Measurements from ENCODE around the gene RCHY1.
"Not testable (repeated sequence)": the region's sequence is repeated elsewhere in the genome, so short reads cannot be mapped to it uniquely, and the experiment has no call there.

The RCHY1 gene

GRCh38 chr4:75514949-75515612 lies 878 bp upstream of the RCHY1 start:
- peak; percentile 58 for DNase-seq

GRCh38 chr4:75513526-75514130 lies 575 bp downstream of the RCHY1 start:
- no peak for DNase-seq

- DNase-seq, result peak; percentile 30
These were observed 1.6 kb downstream of the RCHY1 start for GRCh38 chr4:75512386-75513211.

GRCh38 chr4:75511841-75512240 lies 2.4 kb downstream of the RCHY1 start:
- DNase-seq, result no peak

GRCh38 chr4:75509592-75509991 lies 4.6 kb downstream of the RCHY1 start:
- DNase-seq, result not testable (repeated sequence)

- no peak for DNase-seq
These were observed 8.6 kb downstream of the RCHY1 start for GRCh38 chr4:75505630-75506029.

- no peak for DNase-seq
These were observed 11.5 kb downstream of the RCHY1 start for GRCh38 chr4:75502671-75503070.

- DNase-seq, result no peak
These were observed 14.3 kb downstream of the RCHY1 start for GRCh38 chr4:75499900-75500299.

- DNase-seq, result no peak
These were observed 16.2 kb downstream of the RCHY1 start for GRCh38 chr4:75498041-75498440.

GRCh38 chr4:75497133-75497532 lies 17.1 kb downstream of the RCHY1 start:
- DNase-seq, result no peak

- no peak for DNase-seq
These were observed 17.8 kb downstream of the RCHY1 start for GRCh38 chr4:75496406-75496805.

- DNase-seq, result no peak
These were observed 18.7 kb downstream of the RCHY1 start for GRCh38 chr4:75495476-75495875.

GRCh38 chr4:75494563-75494962 lies 19.6 kb downstream of the RCHY1 start:
- no peak for DNase-seq

- no peak for DNase-seq
These were observed 24.0 kb downstream of the RCHY1 start for GRCh38 chr4:75490155-75490554.

- DNase-seq, result no peak
These were observed 30.0 kb downstream of the RCHY1 start for GRCh38 chr4:75484190-75484589.

GRCh38 chr4:75477201-75477600 lies 37.0 kb downstream of the RCHY1 start:
- no peak for DNase-seq

- DNase-seq, result no peak
These were observed 43.5 kb downstream of the RCHY1 start for GRCh38 chr4:75470738-75471137.

GRCh38 chr4:75469896-75470295 lies 44.3 kb downstream of the RCHY1 start:
- no peak for DNase-seq

- DNase-seq, result no peak
These were observed 56.8 kb downstream of the RCHY1 start for GRCh38 chr4:75457365-75457764.

- DNase-seq, result no peak
These were observed 80.1 kb downstream of the RCHY1 start for GRCh38 chr4:75434105-75434504.

GRCh38 chr4:75432683-75433082 lies 81.5 kb downstream of the RCHY1 start:
- no peak for DNase-seq

GRCh38 chr4:75429208-75429607 lies 85.0 kb downstream of the RCHY1 start:
- DNase-seq, result no peak

Data from CD4-positive, alpha-beta T cell treated with Interleukin-17A for 1 hour (primary cell).